GM12892 (cell line): ENCODE data around the gene SUSD4.

ENCODE experiments used
- DNase-seq: peaks from one replicate; pipeline ENCODE4 v3.0.0; 2011; ENCODE audit not compliant: insufficient read length
- FAIRE-seq: peaks from 2 replicates; lab custom pipeline; 2011; peaks lifted over from hg19 to GRCh38; lab: Jason Lieb, UNC
- POLR2A ChIP-seq: IDR thresholded peaks from 2 replicates; pipeline ENCODE4 v1.6.1; 2011; ENCODE audit warnings: low read depth, low read length, control low read depth
- POLR2AphosphoS5 ChIP-seq: IDR thresholded peaks from 2 replicates; pipeline ENCODE4 v1.6.1; 2011; ENCODE audit warnings: low read depth, low read length, control low read depth
- TAF1 ChIP-seq: IDR thresholded peaks from 2 replicates; pipeline ENCODE4 v1.6.1; 2011; ENCODE audit warnings: low read depth, mild to moderate bottlenecking, control low read depth, low read length, borderline replicate concordance

Gene SUSD4

DNA sequence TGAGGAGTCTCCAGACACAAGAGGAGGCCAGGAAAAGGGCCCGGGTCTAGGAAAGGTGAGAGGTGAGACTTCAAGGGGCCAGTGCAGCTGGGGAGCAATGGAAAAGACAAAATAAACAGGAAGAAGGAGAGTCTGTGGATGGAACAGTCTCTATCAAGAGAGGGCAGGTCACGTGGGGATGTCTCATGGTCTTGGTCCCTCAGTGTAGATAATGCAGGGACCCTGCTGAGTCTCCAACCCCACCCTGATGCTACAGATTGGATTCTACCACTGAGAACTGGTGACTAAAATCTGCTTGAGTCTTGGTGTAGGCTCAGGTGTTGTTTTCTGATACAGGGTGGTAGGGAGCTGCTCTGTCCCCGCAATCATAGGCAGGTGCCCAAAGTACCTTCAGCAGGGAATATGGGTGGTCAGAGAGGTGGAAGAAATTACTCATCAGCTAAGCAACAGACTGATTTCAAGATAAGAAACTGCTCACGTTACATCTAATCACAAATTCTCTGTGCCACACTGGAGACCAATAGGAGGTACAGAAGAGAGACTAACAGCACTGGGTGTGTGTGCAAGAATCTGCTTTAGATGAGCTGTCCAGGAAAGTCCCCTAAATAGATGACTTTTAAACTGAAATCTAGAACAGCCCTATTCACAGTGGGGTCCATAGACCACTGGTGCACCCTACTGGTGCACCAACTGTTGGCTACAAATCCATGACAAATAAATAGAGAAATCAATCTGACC is 119.4 kb downstream of the SUSD4 start:
- FAIRE-seq (no peak), DNase-seq (no peak)
- no peak for TF ChIP-seq TAF1
- TF ChIP-seq POLR2A = no peak
- TF ChIP-seq POLR2AphosphoS5 = no peak

GRCh38 chr1:223243441-223244050 is 120.4 kb downstream of the SUSD4 start:
- FAIRE-seq = no peak
- TF ChIP-seq POLR2AphosphoS5 = no peak
- no peak for TF ChIP-seq POLR2A
- DNase-seq = no peak

DNA sequence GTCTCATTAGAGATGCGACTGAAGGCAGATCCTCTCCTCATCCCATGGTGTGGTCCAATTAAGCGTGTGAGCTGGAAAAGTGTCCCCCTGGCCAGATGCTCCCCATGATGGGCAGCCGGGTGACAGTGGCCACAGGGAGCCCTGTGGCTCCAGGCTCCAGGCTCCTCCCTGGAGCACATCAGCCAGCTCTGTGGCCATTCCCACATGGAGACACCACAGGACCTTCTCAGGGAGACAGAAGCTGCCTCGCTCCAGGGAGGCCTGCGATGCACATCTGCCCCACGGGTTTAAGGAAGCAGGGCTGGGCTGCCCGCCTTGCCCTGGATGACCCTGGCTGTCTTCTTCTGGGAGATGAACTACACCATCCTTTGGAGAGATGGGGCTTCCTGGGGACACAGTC is 121.0 kb downstream of the SUSD4 start:
- no peak for FAIRE-seq
- no peak for DNase-seq
- TF ChIP-seq POLR2AphosphoS5 = no peak
- TF ChIP-seq TAF1 = no peak
- no peak for TF ChIP-seq POLR2A

- FAIRE-seq (no peak), DNase-seq (no peak)
- TF ChIP-seq POLR2A (no peak), TAF1 (no peak), POLR2AphosphoS5 (no peak)
These were observed 121.5 kb downstream of the SUSD4 start for GRCh38 chr1:223242382-223242955.

- DNase-seq = no peak
- no peak for TF ChIP-seq TAF1
- TF ChIP-seq POLR2A = no peak
- no peak for TF ChIP-seq POLR2AphosphoS5
- FAIRE-seq = no peak
These were observed 123.9 kb downstream of the SUSD4 start for GRCh38 chr1:223240122-223240521.

DNA sequence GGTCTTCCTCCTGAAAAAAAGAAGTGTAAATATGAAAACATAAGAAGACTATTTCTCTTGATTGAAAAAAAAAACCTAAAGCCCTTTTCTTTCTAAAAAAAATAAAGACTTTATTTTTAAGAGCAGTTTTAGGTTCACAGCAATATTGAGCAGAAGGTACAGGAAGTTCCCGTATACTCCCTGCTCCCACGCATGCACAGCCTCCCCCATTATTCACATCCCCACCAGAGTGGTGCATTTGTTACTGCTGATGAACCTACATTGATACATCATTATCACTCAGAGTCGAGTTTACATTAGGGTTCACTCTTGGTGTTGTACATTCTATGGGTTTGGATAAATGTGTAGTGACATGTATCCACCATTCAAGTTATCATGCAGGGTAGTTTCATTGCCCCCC is 128.9 kb downstream of the SUSD4 start:
- TF ChIP-seq POLR2AphosphoS5 = no peak
- TF ChIP-seq POLR2A = no peak
- TF ChIP-seq TAF1 = no peak

GRCh38 chr1:223234534-223234933 is 129.4 kb downstream of the SUSD4 start:
- FAIRE-seq = no peak
- DNase-seq = no peak
- TF ChIP-seq POLR2A (no peak), POLR2AphosphoS5 (no peak), TAF1 (no peak)

More for the DNA sequence above, 128.9 kb downstream of the SUSD4 start:
- FAIRE-seq (no peak), DNase-seq (no peak)

GRCh38 chr1:223234170-223234514 is 129.8 kb downstream of the SUSD4 start:
- no peak for FAIRE-seq
- TF ChIP-seq TAF1 = no peak
- no peak for TF ChIP-seq POLR2AphosphoS5
- no peak for TF ChIP-seq POLR2A
- no peak for DNase-seq

- no peak for DNase-seq
- TF ChIP-seq TAF1 (no peak), POLR2AphosphoS5 (no peak), POLR2A (no peak)
- FAIRE-seq = no peak
These were observed 130.4 kb downstream of the SUSD4 start for GRCh38 chr1:223233410-223234169.

GRCh38 chr1:223233019-223233409 is 131.0 kb downstream of the SUSD4 start:
- DNase-seq (no peak), FAIRE-seq (no peak)
- TF ChIP-seq POLR2A (no peak), TAF1 (no peak), POLR2AphosphoS5 (no peak)

DNA sequence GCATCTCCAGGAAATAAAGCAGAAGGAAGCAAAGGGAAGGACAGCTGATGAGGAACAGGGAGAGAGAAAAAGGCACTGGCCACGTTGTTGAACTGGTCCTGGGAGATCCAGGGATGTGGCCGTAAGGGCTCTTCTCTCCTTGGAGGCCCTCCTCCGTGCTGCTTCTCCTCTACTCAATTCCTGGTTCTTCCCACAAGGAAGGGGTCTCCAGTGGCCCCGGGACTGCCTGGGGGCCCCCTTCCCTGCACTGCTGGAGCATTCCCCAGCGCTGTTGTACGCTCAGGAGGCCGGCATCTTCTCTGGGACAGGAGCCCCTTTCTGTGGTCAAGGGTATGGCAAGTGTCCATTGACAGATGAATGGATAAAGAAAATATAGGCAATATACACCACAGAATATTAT is 132.4 kb downstream of the SUSD4 start:
- TF ChIP-seq POLR2AphosphoS5 (no peak), TAF1 (no peak), POLR2A (no peak)
- DNase-seq = no peak

DNA sequence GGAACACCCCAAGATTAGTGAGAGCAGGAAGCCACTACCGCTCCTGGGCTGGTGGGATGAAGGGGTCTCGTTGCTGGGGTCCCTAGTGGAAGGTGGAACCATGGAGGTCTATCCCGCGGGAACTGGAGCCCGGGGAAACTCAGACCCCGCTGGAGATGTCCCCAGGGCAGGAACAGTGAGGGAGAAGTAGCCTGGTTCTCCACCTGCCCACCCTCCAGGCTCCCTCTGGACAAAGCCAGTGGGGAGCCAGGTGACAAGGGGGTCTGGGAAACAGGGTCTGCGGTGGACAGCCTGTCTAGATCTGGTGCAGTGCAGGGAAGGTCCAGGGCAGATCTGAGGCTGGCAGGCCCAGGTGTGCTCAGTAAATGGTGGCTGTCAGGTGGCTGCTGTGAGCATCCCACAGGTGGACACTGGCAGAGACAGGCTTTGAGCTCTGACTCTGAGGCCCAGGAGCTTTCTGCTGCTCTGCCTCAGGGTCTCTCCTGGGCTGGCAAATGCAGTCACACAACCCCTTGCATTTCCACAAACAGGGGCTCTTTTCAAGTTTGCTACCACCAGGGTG is 132.9 kb downstream of the SUSD4 start:
- TF ChIP-seq TAF1 (no peak), POLR2AphosphoS5 (no peak), POLR2A (no peak)
- FAIRE-seq = no peak
- no peak for DNase-seq

More for the DNA sequence above, 132.4 kb downstream of the SUSD4 start:
- FAIRE-seq = no peak
